ENCODE results near the gene SORCS1.

GRCh38 chr10:107072028-107072427 is 92.5 kb downstream of the SORCS1 start:
- no peak for TF ChIP-seq CTCF (IDR thresholded peaks at IDR 0.05)
- no peak for TF ChIP-seq POLR2AphosphoS5 (IDR thresholded peaks at IDR 0.05)

All from prostate gland (tissue), 2 donors.